Measurements from ENCODE around the gene NCKAP1. TPM values are rescaled to one million over a fixed set of nuclear protein-coding genes. Genes with fewer than 3 reads are reported as not detected.
"Not testable (repeated sequence)": the region's sequence is repeated elsewhere in the genome, so short reads cannot be mapped to it uniquely, and the experiment has no call there.

The NCKAP1 gene
- total RNA-seq, 1 donor from 2014 or later: 83.0 TPM

DNA sequence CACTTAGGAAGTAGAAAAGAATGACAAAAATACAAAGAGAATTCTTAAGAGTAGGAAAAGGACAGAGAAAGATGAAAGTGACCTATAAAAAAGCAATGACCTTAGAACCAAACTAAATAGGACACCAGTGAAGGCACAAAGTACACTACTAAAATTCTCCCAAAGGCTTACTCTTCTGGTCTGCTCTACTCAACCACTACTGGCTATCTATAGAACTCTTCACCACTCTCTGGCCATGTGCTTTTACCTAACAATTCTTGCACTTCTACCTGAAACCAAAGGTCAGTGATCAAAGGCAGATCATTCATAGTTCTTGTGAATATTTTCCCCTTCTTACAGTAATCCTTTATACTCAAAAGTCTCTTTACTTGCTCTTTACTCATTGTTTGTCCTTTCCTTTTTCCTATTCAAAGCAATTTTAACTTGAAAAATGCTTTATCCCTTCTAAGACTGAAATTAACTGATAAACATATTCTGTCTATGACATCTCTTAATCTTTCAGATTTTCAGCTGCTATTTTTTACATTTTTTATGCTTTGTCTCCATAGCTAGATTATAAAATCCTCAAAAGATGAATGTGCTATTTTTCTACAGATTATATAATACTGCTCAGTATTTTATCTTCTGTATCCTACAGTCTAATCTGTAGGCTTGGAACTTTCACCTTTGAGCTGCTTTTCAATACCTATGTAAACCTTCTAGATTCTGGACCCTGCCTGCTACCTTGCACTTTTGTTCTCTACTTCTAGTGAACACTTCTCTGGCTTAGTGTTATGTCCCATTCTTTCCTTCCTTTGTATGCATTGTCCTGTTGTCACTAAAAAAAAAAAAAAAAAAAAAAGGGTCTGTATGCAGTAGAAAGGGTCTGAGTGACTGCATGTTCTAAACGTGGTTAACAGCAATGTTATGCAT lies 64.6 kb downstream of the NCKAP1 start:
- H3K27me3 ChIP-seq (ENCODE audit: control insufficient read depth in 3 of 3, insufficient read depth in 3 of 3, low read length in 3 of 3): no peaks in the 10 kb centered on the region
- no peaks in the 10 kb centered on the region for H3K9me3 ChIP-seq (ENCODE audit: control insufficient read depth in 3 of 3, low read length in 3 of 3)
- no peaks in the 10 kb centered on the region for H3K4me1 ChIP-seq (ENCODE audit: control insufficient read depth in 3 of 3, insufficient read depth in 3 of 3, low read length in 3 of 3)
- no peak overlapping the region for H3K4me3 ChIP-seq (ENCODE audit: low read length in 3 of 3)
- H3K36me3 ChIP-seq (ENCODE audit: control insufficient read depth in 3 of 3, insufficient read depth in 3 of 3, low read length in 3 of 3): peaks cover 0 to 19% (median 10%) of the 10 kb centered on the region in 3 donors
- H3K27ac ChIP-seq (ENCODE audit: low read depth, low read length): no peak overlapping the region
- H3K9ac ChIP-seq (ENCODE audit: low read depth in 1 of 3, low read length in 3 of 3): no peak overlapping the region

DNA sequence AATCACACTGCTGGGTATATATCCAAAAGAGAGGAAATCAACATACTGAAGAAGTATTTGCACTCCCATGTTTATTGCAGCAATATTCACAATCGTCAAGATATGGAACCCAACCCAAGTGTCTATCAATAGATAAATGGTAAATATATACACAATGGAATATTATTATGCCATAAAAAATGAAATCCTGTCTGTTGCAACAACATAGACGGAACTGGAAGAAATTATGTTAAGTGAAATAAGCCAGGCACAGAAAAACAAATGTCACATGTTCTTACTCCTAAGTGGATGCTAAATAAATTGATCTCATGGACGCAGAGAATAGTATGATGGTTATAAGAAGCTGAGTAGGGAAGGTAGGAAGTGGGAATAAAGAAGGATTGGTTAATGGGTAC lies 65.7 kb downstream of the NCKAP1 start:
- no peak overlapping the region for H3K9ac ChIP-seq (ENCODE audit: low read depth in 1 of 3, low read length in 3 of 3)
- H3K9me3 ChIP-seq (ENCODE audit: control insufficient read depth in 3 of 3, low read length in 3 of 3): no peaks in the 10 kb centered on the region
- no peak overlapping the region for H3K27ac ChIP-seq (ENCODE audit: low read depth, low read length)
- H3K36me3 ChIP-seq (ENCODE audit: control insufficient read depth in 3 of 3, insufficient read depth in 3 of 3, low read length in 3 of 3): peaks cover 0 to 14% (median 9%) of the 10 kb centered on the region in 3 donors
- H3K4me1 ChIP-seq (ENCODE audit: control insufficient read depth in 3 of 3, insufficient read depth in 3 of 3, low read length in 3 of 3): no peaks in the 10 kb centered on the region
- H3K4me3 ChIP-seq (ENCODE audit: low read length in 3 of 3): no peak overlapping the region
- H3K27me3 ChIP-seq (ENCODE audit: control insufficient read depth in 3 of 3, insufficient read depth in 3 of 3, low read length in 3 of 3): no peaks in the 10 kb centered on the region

DNA sequence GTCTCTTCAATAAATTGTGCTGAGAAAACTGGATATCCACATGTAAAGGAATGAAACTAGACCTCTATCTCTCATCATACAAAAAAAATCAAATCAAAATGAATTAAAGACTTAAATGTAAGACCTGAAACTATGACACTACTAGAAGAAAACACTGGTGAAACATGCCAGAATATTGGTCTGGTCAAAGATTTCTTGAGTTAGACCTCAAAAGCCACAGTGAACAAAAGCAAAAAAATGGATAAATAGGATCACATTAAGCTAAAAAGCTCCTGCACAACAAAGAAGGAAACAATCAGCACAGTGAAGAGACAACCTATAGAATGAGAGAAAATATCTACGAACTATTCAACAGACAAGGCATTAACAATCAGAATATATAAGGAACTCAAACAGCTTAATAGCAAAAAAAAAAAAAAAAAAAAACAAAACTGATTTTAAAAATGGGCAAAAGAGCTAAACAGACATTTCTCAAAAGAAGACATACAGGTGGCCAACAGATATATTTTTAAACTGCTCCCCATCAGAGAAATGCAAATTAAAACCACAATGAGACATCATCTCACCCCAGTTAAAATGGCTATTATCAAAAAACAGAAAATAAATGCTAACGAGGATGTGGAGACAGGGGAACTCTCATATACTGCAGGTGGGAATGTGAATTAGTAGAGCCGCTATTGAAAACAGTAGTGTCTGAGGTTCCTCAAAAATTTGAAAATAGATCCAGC lies 66.3 kb downstream of the NCKAP1 start:
- Histone ChIP-seq H3K27me3 (ENCODE audit: control insufficient read depth in 3 of 3, insufficient read depth in 3 of 3, low read length in 3 of 3) (no peaks in the 10 kb centered on the region), H3K9ac (ENCODE audit: low read depth in 1 of 3, low read length in 3 of 3) (no peak overlapping the region), H3K4me1 (ENCODE audit: control insufficient read depth in 3 of 3, insufficient read depth in 3 of 3, low read length in 3 of 3) (no peaks in the 10 kb centered on the region), H3K27ac (ENCODE audit: low read depth, low read length) (no peak overlapping the region), H3K9me3 (ENCODE audit: control insufficient read depth in 3 of 3, low read length in 3 of 3) (no peaks in the 10 kb centered on the region), H3K36me3 (ENCODE audit: control insufficient read depth in 3 of 3, insufficient read depth in 3 of 3, low read length in 3 of 3) (peaks cover 0 to 14% (median 7%) of the 10 kb centered on the region in 3 donors), H3K4me3 (ENCODE audit: low read length in 3 of 3) (no peak overlapping the region)

DNA sequence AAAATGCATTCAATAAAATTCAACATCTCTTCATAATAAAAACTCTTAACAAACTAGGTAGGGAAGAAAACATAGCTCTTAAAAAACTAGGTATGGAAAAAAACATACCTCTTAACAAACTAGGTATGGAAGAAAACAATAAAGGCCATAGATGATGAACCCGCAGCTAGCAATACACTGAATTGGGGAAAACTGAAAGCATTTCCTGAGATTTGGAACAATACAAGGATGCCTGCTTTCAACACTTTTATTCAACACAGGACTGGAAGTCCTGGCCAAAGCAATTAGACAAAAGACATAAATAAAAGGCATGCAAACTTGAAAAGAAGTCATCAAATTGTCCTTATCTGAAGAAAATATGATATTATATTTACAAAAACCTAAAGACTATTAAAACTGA lies 67.8 kb downstream of the NCKAP1 start:
- Histone ChIP-seq H3K36me3 (ENCODE audit: control insufficient read depth in 3 of 3, insufficient read depth in 3 of 3, low read length in 3 of 3) (peaks cover 0 to 10% (median 7%) of the 10 kb centered on the region in 3 donors), H3K9ac (ENCODE audit: low read depth in 1 of 3, low read length in 3 of 3) (no peak overlapping the region), H3K27ac (ENCODE audit: low read depth, low read length) (no peak overlapping the region), H3K4me3 (ENCODE audit: low read length in 3 of 3) (no peak overlapping the region), H3K9me3 (ENCODE audit: control insufficient read depth in 3 of 3, low read length in 3 of 3) (no peaks in the 10 kb centered on the region), H3K4me1 (ENCODE audit: control insufficient read depth in 3 of 3, insufficient read depth in 3 of 3, low read length in 3 of 3) (no peaks in the 10 kb centered on the region), H3K27me3 (ENCODE audit: control insufficient read depth in 3 of 3, insufficient read depth in 3 of 3, low read length in 3 of 3) (no peaks in the 10 kb centered on the region)

DNA sequence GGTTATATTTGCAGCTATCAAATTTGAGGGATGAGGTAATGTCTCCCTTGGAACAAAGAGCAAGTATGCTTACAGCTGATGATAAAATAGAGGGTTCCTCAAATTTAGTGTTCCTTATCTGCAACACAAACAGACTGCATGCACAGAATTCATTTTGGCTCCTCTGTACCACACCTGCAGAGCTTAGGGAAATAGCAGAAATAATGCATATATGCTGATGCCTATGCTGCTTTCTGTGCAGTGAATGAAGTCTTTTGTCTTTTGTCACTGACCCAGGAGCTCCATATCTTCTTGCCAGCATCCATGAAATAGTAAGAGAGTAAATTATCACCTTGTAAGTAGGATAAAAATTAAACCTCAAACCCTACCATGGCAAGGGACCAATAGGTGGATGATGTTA lies 69.8 kb downstream of the NCKAP1 start:
- H3K9me3 ChIP-seq (ENCODE audit: control insufficient read depth in 3 of 3, low read length in 3 of 3): no peaks in the 10 kb centered on the region
- no peaks in the 10 kb centered on the region for H3K27me3 ChIP-seq (ENCODE audit: control insufficient read depth in 3 of 3, insufficient read depth in 3 of 3, low read length in 3 of 3)
- H3K27ac ChIP-seq (ENCODE audit: low read depth, low read length): no peak overlapping the region
- no peak overlapping the region for H3K4me3 ChIP-seq (ENCODE audit: low read length in 3 of 3)
- H3K36me3 ChIP-seq (ENCODE audit: control insufficient read depth in 3 of 3, insufficient read depth in 3 of 3, low read length in 3 of 3): peaks cover 0 to 10% (median 4%) of the 10 kb centered on the region in 3 donors
- no peak overlapping the region for H3K9ac ChIP-seq (ENCODE audit: low read depth in 1 of 3, low read length in 3 of 3)
- no peaks in the 10 kb centered on the region for H3K4me1 ChIP-seq (ENCODE audit: control insufficient read depth in 3 of 3, insufficient read depth in 3 of 3, low read length in 3 of 3)

DNA sequence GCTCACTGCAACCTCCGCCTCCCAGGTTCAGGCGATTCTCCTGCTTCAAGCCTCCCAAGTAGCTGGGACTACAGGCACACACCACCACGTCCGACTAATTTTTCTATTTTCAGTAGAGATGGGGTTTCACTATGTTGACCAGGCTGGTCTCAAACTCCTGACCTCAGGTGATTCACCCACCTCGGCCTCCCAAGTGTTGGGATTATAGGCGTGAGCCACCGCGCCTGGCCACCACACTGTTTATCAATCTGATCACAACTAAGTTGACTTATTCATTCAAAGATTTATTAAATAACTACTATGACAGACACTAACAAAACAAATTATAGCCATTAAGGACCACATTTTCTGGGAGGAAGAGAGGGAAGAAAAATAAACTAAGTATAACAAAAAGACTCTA lies 71.9 kb downstream of the NCKAP1 start:
- not testable (repeated sequence) for H3K36me3 ChIP-seq (ENCODE audit: control insufficient read depth in 3 of 3, insufficient read depth in 3 of 3, low read length in 3 of 3); H3K4me1 ChIP-seq (ENCODE audit: control insufficient read depth in 3 of 3, insufficient read depth in 3 of 3, low read length in 3 of 3); H3K4me3 ChIP-seq (ENCODE audit: low read length in 3 of 3); H3K9me3 ChIP-seq (ENCODE audit: control insufficient read depth in 3 of 3, low read length in 3 of 3); H3K9ac ChIP-seq (ENCODE audit: low read depth in 1 of 3, low read length in 3 of 3); H3K27ac ChIP-seq (ENCODE audit: low read depth, low read length); H3K27me3 ChIP-seq (ENCODE audit: control insufficient read depth in 3 of 3, insufficient read depth in 3 of 3, low read length in 3 of 3)

DNA sequence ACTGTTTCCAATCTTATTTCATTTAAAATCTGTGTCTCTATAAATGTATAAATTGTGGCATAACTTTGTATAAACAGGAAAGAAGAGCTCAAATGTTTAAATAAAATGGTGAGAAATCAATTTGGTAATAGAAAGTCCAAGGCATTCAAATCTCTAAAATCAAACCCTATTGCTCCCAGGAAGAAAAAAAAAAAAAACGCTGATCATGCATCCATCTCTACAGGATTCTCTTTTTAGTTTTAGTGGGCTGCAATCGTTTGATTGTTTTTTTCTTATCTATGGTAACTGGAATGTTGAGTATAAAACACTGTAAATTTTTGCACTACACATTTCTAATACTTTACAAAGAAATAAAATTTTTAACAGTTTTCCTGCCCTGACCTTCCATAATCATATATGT lies 75.6 kb downstream of the NCKAP1 start:
- Histone ChIP-seq H3K9me3 (ENCODE audit: control insufficient read depth in 3 of 3, low read length in 3 of 3) (no peaks in the 10 kb centered on the region), H3K4me1 (ENCODE audit: control insufficient read depth in 3 of 3, insufficient read depth in 3 of 3, low read length in 3 of 3) (no peaks in the 10 kb centered on the region), H3K4me3 (ENCODE audit: low read length in 3 of 3) (no peak overlapping the region), H3K27ac (ENCODE audit: low read depth, low read length) (no peak overlapping the region), H3K27me3 (ENCODE audit: control insufficient read depth in 3 of 3, insufficient read depth in 3 of 3, low read length in 3 of 3) (no peaks in the 10 kb centered on the region), H3K36me3 (ENCODE audit: control insufficient read depth in 3 of 3, insufficient read depth in 3 of 3, low read length in 3 of 3) (peaks cover 0 to 8% (median 4%) of the 10 kb centered on the region in 3 donors), H3K9ac (ENCODE audit: low read depth in 1 of 3, low read length in 3 of 3) (no peak overlapping the region)

DNA sequence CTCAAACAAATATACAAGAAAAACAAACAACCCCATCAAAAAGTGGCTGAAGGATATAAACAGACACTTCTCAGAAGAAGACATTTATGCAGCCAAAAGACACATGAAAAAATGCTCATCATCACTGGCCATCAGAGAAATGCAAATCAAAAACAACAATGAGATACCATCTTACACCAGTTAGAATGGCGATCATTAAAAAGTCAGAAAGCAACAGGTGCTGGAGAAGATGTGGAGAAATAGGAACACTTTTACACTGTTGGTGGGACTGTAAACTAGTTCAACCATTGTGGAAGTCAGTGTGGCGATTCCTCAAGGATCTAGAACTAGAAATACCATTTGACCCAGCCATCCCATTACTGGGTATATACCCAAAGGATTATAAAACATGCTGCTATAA lies 77.4 kb downstream of the NCKAP1 start:
- H3K4me1 ChIP-seq (ENCODE audit: control insufficient read depth in 3 of 3, insufficient read depth in 3 of 3, low read length in 3 of 3); H3K27ac ChIP-seq (ENCODE audit: low read depth, low read length); H3K9ac ChIP-seq (ENCODE audit: low read depth in 1 of 3, low read length in 3 of 3); H3K27me3 ChIP-seq (ENCODE audit: control insufficient read depth in 3 of 3, insufficient read depth in 3 of 3, low read length in 3 of 3); H3K4me3 ChIP-seq (ENCODE audit: low read length in 3 of 3); H3K9me3 ChIP-seq (ENCODE audit: control insufficient read depth in 3 of 3, low read length in 3 of 3): not testable (repeated sequence)
- H3K36me3 ChIP-seq (ENCODE audit: control insufficient read depth in 3 of 3, insufficient read depth in 3 of 3, low read length in 3 of 3): peaks cover 0 to 14% (median 4%) of the 10 kb centered on the region in 3 donors

DNA sequence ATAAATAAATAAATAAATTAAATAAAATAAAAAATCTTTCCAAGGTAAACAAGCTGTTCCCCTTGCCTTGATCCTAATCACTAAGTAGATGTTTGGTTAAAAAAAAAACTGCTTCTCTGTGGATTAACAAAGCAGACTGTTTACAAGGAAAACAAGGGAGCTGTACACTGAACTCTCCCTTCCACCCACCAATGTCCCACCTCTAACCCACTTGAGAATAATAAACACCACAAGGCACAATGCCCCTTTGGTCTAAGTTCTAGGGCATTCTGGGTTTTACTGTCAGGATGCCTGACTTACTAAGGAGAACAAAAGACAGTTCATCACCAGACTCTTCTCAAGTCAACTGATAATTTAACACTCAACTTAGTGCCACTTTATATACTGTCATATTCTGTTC lies 83.5 kb downstream of the NCKAP1 start:
- Histone ChIP-seq H3K4me3 (ENCODE audit: low read length in 3 of 3) (no peak overlapping the region), H3K27me3 (ENCODE audit: control insufficient read depth in 3 of 3, insufficient read depth in 3 of 3, low read length in 3 of 3) (no peaks in the 10 kb centered on the region), H3K27ac (ENCODE audit: low read depth, low read length) (no peak overlapping the region), H3K9ac (ENCODE audit: low read depth in 1 of 3, low read length in 3 of 3) (no peak overlapping the region), H3K4me1 (ENCODE audit: control insufficient read depth in 3 of 3, insufficient read depth in 3 of 3, low read length in 3 of 3) (peaks cover under 1 to 2% (median 2%) of the 10 kb centered on the region in 3 donors), H3K36me3 (ENCODE audit: control insufficient read depth in 3 of 3, insufficient read depth in 3 of 3, low read length in 3 of 3) (peaks cover 2 to 14% (median 12%) of the 10 kb centered on the region in 3 donors), H3K9me3 (ENCODE audit: control insufficient read depth in 3 of 3, low read length in 3 of 3) (no peaks in the 10 kb centered on the region)
